Astrocyte of the hippocampus (primary cell): ENCODE results near the gene CALML5.
A peak's percentile ranks its signal among the peaks of the same experiment; 100 is the strongest.

Source experiments
- DNase-seq: peaks from one replicate; pipeline ENCODE4 v3.0.0; 2011; ENCODE audit warnings: low read depth, low spot score

Gene CALML5

GRCh38 chr10:5515948-5516761 lies 16.8 kb upstream of the CALML5 start:
- no peak for DNase-seq

GRCh38 chr10:5514226-5514850 lies 15.0 kb upstream of the CALML5 start:
- no peak for DNase-seq

GRCh38 chr10:5512881-5513612 lies 13.7 kb upstream of the CALML5 start:
- DNase-seq: no peak

GRCh38 chr10:5512331-5512730 lies 13.0 kb upstream of the CALML5 start:
- DNase-seq: no peak

DNA sequence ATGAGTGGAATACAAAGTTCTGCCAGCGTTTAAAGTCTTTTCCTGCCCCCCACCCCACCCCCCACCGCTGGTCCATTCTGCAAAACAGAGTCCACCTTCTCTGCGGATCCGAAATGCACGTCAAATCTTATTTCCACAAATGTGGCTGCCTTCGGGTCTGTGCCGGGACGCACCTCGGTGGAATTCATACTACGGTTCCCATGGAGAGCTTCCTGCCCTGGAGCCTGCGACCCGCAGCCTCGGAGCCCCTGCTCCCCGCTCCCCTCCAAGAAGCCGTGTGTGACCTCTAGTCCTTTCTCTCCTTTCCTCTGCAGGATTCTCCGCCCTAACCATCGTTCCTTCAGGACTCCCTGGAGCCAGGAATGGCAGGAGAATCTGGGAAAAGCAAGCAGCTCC lies 12.5 kb upstream of the CALML5 start:
- no peak for DNase-seq

GRCh38 chr10:5511231-5511884 lies 12.0 kb upstream of the CALML5 start:
- no peak for DNase-seq

- no peak for DNase-seq
These were observed 11.1 kb upstream of the CALML5 start for GRCh38 chr10:5510281-5511072.

GRCh38 chr10:5509691-5510090 lies 10.3 kb upstream of the CALML5 start:
- no peak for DNase-seq

DNA sequence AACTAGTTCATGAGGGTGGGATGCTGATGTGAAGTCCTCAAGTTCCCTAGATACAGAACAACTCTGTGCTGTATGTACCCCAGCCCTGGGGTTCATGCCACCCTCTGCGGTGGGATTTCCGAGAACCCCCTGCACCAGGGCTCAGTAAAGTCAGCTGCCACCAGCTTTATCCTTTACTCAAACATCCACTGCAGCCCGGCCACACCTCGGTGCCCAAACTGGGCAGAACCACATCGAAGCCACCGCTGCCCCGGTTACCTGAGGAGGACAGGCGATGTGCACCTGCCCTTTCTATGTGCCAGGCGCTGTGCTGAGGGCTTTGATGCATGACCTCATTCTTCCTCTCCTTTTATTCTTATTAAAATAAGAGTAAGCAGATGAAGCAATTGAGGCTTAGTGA lies 9.9 kb upstream of the CALML5 start:
- no peak for DNase-seq

DNA sequence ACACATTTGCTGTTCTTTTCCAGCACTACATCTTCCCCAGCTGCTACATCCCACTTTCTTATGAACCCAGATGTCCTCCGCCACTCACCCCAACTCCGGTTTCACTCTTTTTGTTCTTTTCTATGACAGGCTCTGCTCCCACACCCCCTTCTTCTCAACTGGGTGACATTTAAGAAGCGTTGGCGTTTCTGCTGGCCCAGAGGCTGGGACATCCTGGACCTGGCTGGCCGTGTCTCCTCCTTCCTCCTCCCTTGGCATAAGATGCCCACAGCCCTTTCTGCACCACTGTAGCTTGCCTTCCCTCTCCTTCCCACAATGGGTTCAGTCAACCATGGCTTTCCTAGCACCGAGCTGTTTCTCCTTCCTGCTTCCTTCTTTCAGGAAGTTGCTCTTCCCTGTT lies 9.4 kb upstream of the CALML5 start:
- DNase-seq: no peak

DNA sequence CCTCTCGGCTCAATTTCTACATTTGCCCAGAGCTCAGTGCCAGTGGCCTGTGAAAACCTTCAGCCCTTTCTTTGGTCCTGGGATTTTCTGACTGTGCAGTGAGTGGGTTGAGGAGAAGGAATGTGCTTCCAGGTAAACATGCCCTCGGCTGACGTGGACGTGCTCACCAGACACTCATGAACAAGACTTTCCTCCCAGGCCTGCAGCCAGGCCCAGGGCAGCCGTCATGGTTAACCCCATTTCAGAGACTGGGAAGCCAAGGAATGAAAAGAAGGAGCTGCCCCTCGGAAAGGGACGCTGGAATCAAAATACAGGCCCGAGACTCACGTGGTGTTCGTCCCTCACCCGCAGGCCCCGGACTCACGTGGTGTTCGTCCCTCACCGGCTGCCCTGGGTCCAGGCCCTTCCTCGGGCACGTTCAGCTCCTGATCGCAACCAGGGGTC lies 8.8 kb upstream of the CALML5 start:
- DNase-seq: no peak

GRCh38 chr10:5507649-5508131 lies 8.3 kb upstream of the CALML5 start:
- no peak for DNase-seq

DNA sequence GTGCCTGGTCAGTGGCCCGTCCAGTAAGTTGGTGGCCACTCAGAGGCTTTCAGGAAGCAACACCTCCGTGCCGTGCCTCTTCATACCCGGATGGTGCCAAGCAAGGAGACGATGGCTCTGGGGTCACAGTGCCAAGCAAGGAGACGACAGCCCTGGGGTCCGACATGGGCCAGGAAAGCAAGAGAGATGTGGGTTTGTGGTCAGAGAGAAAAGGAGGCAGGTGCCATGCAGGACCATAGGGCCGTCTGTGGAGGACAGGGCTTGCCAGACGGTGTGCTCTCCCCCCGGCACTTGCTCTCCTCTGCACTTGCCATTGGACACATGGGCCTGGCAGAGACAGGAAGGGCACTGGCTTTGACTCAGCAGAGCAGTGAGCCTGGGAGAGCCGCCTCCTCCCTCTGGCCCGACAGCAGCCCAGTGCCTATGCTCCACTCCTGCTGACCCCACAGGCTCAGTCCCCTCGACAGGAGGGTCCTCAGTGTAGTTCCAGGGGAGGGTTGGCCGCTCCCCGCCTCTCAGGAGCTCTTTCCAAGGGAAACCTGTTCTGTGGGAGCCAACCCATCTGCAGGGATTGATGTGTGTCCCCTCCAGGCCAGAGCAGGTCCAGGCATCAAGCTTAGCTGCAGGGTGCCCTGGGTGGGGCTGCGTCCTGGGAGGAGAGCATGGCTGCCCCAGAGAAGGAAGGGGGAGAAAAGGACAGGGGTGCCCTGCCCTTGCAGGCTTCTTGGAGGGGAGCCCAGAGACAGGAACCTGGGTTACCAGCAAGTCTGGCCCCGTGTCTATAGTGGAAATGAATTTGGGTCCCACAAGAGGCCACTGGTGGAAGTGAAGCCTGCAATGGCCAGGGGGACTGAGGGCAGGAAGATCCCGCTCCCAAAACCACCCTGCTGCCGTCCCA lies 7.6 kb upstream of the CALML5 start:
- no peak for DNase-seq

DNA sequence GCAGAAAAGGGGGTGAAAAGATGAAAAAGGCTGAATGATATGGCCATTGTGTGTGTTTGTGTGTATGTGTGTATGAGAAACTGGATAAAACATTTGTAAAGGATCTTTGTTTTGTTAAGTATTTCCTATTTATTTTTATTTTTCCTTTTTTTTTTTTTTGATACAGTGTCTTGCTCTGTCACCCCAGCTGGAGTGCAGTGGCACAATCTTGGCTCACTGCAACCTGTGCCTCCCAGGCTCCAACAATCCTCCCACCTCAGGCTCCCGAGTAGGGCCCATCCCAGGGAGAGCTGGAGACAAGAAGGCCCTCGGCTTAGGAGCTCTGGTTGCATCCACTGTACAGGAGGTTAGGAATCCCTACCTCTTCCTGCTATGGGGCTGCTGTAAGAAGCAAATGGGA lies 6.9 kb upstream of the CALML5 start:
- DNase-seq: no peak

DNA sequence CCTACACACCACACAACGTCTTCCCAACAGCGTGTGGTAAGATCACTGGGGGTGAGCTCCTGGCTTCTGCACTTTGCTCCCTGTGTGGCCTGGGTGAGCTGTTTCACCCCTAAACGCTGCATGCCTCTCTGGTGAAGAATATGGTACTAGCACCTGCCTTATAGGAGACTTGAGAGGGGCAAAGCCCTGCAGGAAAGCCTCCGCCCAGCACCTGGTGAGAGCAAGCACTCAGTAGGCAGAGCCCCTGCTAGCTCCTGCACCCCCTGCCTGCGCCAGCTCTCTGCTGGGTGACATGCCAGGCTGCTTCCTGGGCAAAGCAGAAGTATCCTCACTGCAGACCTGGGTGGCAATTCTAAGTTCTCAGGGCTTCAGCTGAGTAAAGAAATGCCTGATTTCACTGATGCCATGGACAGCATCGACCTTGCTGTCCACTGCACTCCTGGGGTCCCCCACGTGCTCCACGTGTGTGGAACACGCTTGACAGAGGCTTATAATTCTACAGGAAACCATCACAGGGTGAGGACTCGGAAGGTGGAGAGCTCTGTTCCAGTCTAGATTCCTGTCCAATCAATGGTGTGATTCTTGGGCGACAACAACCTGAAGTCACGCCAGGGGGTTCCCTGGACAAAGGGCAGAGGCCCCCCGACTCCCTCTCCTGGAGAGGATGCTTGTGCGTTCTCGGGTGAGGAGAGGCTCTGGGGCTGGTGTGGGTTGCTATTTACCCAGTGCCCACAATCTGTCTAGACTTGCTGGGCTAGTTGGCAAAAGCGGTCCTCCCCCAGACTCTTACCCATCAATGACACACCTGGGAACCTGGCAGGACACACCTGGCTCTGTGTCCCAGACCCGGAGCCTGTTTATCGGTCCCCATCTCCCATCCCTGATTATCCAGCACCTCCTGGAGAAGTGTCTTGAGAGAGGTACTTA lies 5.0 kb upstream of the CALML5 start:
- DNase-seq: no peak

DNA sequence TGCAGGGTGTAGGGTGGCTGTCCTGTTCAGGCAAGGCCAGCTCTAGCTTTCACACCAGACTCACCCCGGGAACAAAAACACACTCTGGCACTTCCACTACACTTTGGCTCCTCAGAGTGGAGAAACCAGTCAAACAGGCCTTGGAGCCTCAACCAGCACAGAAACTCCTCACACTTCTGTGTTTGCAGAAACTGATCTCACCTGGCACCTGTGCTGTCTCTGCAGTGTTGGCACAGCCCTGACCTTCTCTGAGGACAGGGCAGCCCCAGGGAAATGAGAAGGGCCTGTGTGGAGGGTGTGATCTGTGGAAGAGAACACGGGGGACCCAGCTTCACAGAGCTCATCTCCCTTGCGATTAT lies 4.1 kb upstream of the CALML5 start:
- DNase-seq: no peak

DNA sequence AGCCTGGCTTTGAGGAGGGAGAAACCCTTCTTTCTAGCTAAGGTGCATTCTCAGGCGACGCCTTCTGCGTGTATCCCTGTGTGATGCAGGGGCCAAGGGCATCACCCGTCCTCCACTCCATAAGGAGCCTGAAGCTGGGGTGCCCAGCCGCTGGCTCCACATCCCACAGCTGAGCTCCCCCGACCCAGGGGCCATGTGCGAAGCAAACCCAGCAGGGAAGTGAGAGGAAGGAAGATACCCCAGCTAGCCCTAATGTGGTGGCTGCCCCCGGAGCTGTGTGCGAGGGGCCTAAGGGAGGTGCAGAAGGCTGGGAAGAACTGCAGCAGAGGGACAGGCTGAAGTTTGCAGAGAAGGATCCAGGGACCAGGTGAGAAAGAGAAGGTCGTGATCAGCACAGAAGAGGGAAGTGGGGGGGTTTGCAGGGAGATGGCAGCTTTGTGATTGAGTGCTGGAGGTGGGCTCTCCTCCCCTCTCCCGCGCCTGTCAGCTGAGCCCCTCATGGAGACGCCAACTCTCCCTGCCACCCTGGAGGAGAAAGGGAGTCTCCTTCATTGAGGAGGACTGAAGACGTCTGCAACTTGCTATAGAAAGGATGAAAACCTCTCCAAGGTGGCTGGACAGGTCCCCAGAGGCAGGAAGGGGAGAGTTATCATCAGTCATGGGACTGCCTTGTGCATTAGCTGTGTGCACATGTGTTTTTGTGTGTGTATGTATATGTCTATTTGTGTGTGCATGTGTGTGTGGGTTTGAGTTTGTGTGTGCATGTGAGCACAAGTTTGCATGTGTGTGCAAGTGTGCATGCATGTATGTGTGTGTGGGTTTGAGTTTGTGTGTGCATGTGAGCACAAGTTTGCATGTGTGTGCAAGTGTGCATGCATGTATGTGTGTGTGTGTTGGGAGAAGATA lies 3.5 kb upstream of the CALML5 start:
- no peak for DNase-seq

DNA sequence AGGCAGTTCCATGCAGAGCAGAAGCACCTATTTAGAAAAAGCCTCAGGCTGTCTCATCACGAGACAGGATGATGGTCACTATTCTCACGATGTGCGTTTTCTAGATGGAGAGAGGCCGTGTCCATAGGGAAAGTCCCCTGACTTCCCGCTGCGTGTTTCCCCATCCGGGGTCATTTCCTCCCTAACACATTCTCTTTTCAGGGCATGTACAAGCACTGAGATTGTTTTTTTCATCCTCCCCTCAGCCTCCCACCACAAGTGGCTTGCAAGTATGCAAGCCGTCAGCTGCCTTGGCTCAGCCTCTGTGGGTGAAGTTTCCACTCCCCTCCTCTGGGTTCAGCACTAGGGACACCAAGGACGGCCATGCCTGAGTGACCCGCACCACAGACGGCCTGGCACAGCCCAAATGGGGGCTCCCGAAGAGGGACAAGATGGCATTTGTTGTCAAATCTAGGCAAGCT lies 2.7 kb upstream of the CALML5 start:
- peak; percentile 14 for DNase-seq
